Activated CD4-positive, alpha-beta T cell treated with anti-CD3 and anti-CD28 coated beads for 36 hours (primary cell): ENCODE results near the gene S100A10. TPM values are rescaled to one million over a fixed set of nuclear protein-coding genes. Genes with fewer than 3 reads are reported as not detected.
A peak's percentile ranks its signal among the peaks of the same experiment; 100 is the strongest.

Experiments used
- ATAC-seq: fragments of 200-7000 bp; cut with Tn5 transposase; one replicate; pipeline ENCODE4 v1.10.0; 2021; ENCODE audit warnings: mild to moderate bottlenecking, moderate library complexity
- CTCF ChIA-PET: fragments of 350-600 bp; sonication (Branson Sonifier 250); formaldehyde crosslinking; loops from one replicate; lab custom pipeline; 2021; ENCODE audit warnings: antibody characterized with exemption; lab: Charles Lee
- POLR2A ChIA-PET: fragments of 350-600 bp; sonication (Branson Sonifier 250); formaldehyde crosslinking; loops from one replicate; lab custom pipeline; 2021; ENCODE audit warnings: antibody characterized with exemption, inconsistent platforms; lab: Charles Lee
- DNase-seq: peaks from one replicate; pipeline ENCODE4 v3.0.0-alpha.2; 2020
- H3K27ac Mint-ChIP-seq: one replicate; pipeline ENCODE4 v1.8.0; 2021; ENCODE audit warnings: mixed read lengths
- H3K27me3 Mint-ChIP-seq: one replicate; pipeline ENCODE4 v1.8.0; 2021; ENCODE audit warnings: mixed read lengths
- H3K36me3 Mint-ChIP-seq: one replicate; pipeline ENCODE4 v1.8.0; 2021; ENCODE audit warnings: low read depth, mixed read lengths
- H3K4me1 Mint-ChIP-seq: one replicate; pipeline ENCODE4 v1.8.0; 2021; ENCODE audit warnings: mixed read lengths
- H3K4me3 Mint-ChIP-seq: one replicate; pipeline ENCODE4 v1.8.0; 2021; ENCODE audit warnings: mild to moderate bottlenecking, moderate library complexity, mixed read lengths
- H3K9me3 Mint-ChIP-seq: one replicate; pipeline ENCODE4 v1.8.0; 2021; ENCODE audit warnings: low read depth, mixed read lengths
- intact Hi-C, 2 experiments: fragments of 100-400 bp; cut with DNase I in 1 of 2; cut with micrococcal nuclease in 1 of 2; formaldehyde crosslinking; loops; one replicate each; pipeline versions ENCODE4 v1.14.2 to v1.15.1; 2022 to 2024; cut with DNase I, micrococcal nuclease
- total RNA-seq, 2 experiments: library from RNA; stranded (reverse); gene quantifications; one replicate each; pipeline ENCODE4 v1.2.3, GENCODE V29; 2021

Gene S100A10
- total RNA-seq, result 100 to 1,000 TPM; 230 to 246 TPM

DNA sequence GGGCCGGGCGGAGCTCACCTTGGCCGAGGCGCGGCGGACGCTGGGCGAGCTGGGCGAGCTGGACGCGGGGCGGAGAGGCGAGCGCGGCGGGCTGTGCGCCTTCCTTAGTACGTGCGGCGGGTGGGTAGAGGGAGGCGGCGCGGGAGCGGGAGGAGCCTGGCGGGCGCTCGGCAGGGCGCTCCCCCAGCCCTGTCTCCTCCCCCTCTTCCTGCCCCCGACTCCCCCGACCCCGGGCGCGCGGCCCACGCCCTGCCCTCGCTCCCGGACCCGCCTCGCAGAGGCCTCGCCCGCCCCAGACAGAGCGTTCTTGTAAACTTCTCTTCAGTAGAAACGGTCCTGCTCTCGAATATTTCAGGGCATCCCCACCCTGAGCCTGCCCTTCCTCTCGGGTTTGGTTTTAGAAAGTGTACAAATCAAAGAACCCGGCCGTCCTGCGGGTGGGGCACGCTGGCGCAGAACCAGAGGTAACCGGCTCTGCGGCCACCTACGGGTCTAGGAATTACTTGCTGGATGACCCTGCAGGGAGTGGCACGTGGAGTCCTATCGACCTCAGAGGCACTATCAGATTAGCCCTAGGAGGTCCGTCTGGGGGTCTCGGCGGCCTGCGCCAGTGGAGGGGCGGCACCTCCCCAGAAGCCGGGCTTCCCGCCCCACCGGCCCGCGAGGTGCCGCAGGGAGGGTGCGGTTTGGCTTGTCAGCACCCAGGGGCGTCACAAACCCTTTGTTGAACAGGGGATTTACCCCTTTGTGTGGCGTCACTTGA, at the start of gene S100A10:
TSS of gene S100A10 (minus strand) at position 126 of the 763 bp plus-strand sequence. CDS start 7,629 bp downstream, outside the sequence.
- CTCF ChIA-PET, result interaction anchor here (0.5 to 11.7 kb wide), 6 partner anchors 8 to 60 kb away, joined by 3 to 266 read pairs (median 4); no protein-coding TSS in a partner anchor
- ATAC-seq, result peak; percentile 79
- Mint-ChIP-seq H3K27me3 (no peaks in the 10 kb centered on the region), H3K27ac (peak within 1 kb of the TSS; percentile 94), H3K4me1 (peaks cover 48% of the 10 kb centered on the region), H3K36me3 (peaks cover 3% of the 10 kb centered on the region), H3K9me3 (no peaks in the 10 kb centered on the region), H3K4me3 (peak within 1 kb of the TSS; percentile 90)
- POLR2A ChIA-PET, result interaction anchor here (0.6 to 1.4 kb wide), 2 partner anchors 48 to 53 kb away, joined by 3 read pairs; no protein-coding TSS in a partner anchor
- DNase-seq, result peak; percentile 85
- intact Hi-C loops, result loop anchor here in 1 of 2 experiments (1.0 to 2.0 kb wide), 4 partner anchors 21 to 54 kb away; no protein-coding TSS in a partner anchor

DNA sequence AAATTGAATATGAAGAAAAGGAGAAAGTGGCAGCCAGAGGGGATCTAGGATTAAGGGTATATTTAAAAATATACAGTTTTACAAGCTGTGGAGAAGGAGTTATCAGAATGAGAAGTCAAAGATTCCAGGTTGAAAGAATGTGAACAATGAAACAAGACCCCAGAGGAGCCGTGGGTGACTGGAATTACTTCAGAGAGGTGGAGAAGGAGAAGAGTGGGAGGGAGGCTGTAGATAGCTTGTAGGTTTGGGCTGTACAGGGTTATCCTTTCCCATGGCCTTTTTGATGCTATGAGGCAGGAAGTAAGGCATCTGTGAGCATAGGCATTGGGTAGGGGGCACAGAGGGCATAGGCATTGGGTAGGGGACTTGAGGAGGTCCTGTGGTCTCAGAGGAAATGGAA, 48.4 kb upstream of the S100A10 start:
- intact Hi-C loops, result no loop called here
- DNase-seq (no peak), ATAC-seq (no peak)
- peaks cover 5% of the 10 kb centered on the region for H3K4me1 Mint-ChIP-seq
- H3K27me3 Mint-ChIP-seq, result no peaks in the 10 kb centered on the region
- H3K9me3 Mint-ChIP-seq, result no peaks in the 10 kb centered on the region
- H3K27ac Mint-ChIP-seq, result no peak overlapping the region
- H3K36me3 Mint-ChIP-seq, result no peaks in the 10 kb centered on the region
- CTCF ChIA-PET, result interaction anchor here (0.6 to 8.5 kb wide), 7 partner anchors 7 to 416 kb away, joined by 3 to 61 read pairs (median 3); partner anchors contain the start of gene S100A11
- POLR2A ChIA-PET, result no interaction called here
- no peak overlapping the region for H3K4me3 Mint-ChIP-seq

- Mint-ChIP-seq H3K4me1 (peaks cover 7% of the 10 kb centered on the region), H3K27me3 (no peaks in the 10 kb centered on the region), H3K36me3 (peaks cover 14% of the 10 kb centered on the region), H3K9me3 (no peaks in the 10 kb centered on the region), H3K4me3 (no peak overlapping the region), H3K27ac (no peak overlapping the region)
- POLR2A ChIA-PET, result no interaction called here
- ATAC-seq, result no peak
- intact Hi-C loops, result no loop called here
- CTCF ChIA-PET, result interaction anchor here (0.6 to 1.7 kb wide), 7 partner anchors 8 to 418 kb away, joined by 3 to 8 read pairs (median 4); no protein-coding TSS in a partner anchor
- no peak for DNase-seq
These were observed 46.2 kb upstream of the S100A10 start for GRCh38 chr1:152039886-152040285.

GRCh38 chr1:152039461-152039860, 45.8 kb upstream of the S100A10 start:
- intact Hi-C loops, result no loop called here
- H3K4me3 Mint-ChIP-seq, result no peak overlapping the region
- H3K4me1 Mint-ChIP-seq, result peaks cover 9% of the 10 kb centered on the region
- ChIA-PET POLR2A (no interaction called here), CTCF (interaction anchor here (0.7 to 1.7 kb wide), 7 partner anchors 9 to 419 kb away, joined by 3 to 8 read pairs (median 4); no protein-coding TSS in a partner anchor)
- DNase-seq (no peak), ATAC-seq (no peak)
- H3K27me3 Mint-ChIP-seq, result no peaks in the 10 kb centered on the region
- H3K36me3 Mint-ChIP-seq, result peaks cover 18% of the 10 kb centered on the region
- H3K9me3 Mint-ChIP-seq, result no peaks in the 10 kb centered on the region
- no peak overlapping the region for H3K27ac Mint-ChIP-seq

DNA sequence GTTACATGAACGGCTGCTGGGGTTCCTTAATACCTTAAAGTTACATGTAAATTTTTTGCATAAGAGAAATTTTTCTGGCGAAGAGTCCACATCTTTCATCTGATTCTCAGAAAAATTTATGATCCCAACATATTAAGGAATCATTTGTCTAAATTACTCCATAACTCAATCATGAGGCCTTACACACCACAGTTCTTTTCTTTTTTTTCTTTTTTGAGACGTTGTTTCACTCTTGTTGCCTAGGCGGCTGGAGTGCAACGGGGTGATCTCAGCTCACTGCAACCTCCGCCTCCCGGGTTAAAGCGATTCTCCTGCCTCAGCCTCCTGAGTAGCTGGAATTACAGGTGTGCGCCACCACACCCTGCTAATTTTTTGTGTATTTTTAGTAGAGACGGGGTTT, 45.2 kb upstream of the S100A10 start:
- Mint-ChIP-seq H3K36me3 (peaks cover 22% of the 10 kb centered on the region), H3K27ac (no peak overlapping the region), H3K9me3 (no peaks in the 10 kb centered on the region), H3K27me3 (no peaks in the 10 kb centered on the region), H3K4me1 (peaks cover 14% of the 10 kb centered on the region), H3K4me3 (no peak overlapping the region)
- POLR2A ChIA-PET, result no interaction called here
- CTCF ChIA-PET, result interaction anchor here (0.7 to 1.3 kb wide), 6 partner anchors 8 to 148 kb away, joined by 3 to 8 read pairs (median 3); no protein-coding TSS in a partner anchor
- ATAC-seq (no peak), DNase-seq (no peak)
- intact Hi-C loops, result no loop called here

DNA sequence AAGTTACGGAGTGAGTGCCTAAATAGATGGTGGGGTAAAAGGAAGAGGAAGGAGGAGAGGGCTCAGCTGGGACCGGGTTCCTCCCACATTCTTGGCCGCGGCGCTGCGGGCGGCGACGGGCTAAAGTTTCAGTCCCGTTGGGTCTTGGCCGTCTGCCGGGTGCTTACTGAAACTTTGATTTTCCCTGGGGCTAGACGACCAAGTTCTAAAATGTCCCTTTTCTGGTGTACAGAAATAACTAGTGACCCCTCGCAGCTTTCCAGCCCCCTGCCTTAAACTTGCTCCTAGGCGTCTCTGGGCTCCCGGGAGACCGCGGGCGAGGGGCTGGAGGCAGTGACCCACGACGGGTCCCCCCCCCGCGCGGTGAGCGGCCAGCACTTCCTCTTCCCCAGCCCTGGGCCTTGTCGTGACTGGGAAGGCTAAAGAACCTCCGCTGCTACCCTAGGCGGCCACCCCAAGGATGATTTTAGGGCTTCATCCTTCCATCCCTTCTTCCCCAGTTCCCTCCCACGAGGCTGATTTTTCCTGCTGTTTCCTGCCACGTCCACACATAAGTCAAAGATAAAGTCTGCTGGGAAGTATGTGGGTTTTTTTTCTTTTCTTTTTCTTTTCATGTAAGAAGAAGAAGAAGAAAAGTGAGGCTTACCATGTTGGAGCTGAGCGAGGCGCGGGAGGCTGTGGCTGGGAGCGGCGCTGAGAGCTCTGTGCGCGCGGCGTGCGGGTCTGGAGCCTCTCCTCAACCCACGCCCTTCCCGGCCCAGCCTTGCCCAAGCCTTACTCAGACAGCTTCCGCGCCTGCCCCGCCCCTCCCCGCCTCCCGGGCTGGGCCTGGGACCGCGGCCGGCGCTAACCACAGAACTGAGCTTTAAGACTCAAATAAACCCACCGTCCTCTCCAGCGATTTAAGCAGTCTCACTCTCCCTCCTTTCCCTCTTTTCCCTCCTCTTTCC, 42.9 kb upstream of the S100A10 start, which contains the start of gene S100A11:
TSS of gene S100A11 (minus strand) at position 738 of the 950 bp plus-strand sequence. CDS start at position 649, 89 bp downstream.
- ChIA-PET CTCF (interaction anchor here (0.6 to 6.1 kb wide), 13 partner anchors 10 to 422 kb away, joined by 3 to 61 read pairs (median 4); no protein-coding TSS in a partner anchor), POLR2A (interaction anchor here (1.0 to 1.6 kb wide), 4 partner anchors 10 to 91 kb away, joined by 3 to 8 read pairs (median 5); no protein-coding TSS in a partner anchor)
- H3K9me3 Mint-ChIP-seq, result no peaks in the 10 kb centered on the region
- peaks cover 35% of the 10 kb centered on the region for H3K4me1 Mint-ChIP-seq
- peak within 1 kb of the TSS; percentile 82 for H3K4me3 Mint-ChIP-seq
- peaks cover 44% of the 10 kb centered on the region for H3K36me3 Mint-ChIP-seq
- ATAC-seq (peak; percentile 81), DNase-seq (peak; percentile 91)
- intact Hi-C loops, result loop anchor here in 1 of 2 experiments (1.0 kb wide), 1 partner anchor 12 kb away; no protein-coding TSS in a partner anchor
- peak within 1 kb of the TSS; percentile 90 for H3K27ac Mint-ChIP-seq
- no peaks in the 10 kb centered on the region for H3K27me3 Mint-ChIP-seq

- Mint-ChIP-seq H3K4me3 (peak overlapping the region; percentile 82), H3K27ac (peak overlapping the region; percentile 90), H3K9me3 (peaks cover 1% of the 10 kb centered on the region), H3K36me3 (peaks cover 46% of the 10 kb centered on the region), H3K27me3 (no peaks in the 10 kb centered on the region), H3K4me1 (peaks cover 36% of the 10 kb centered on the region)
- no peak for ATAC-seq
- intact Hi-C loops, result loop anchor here (1.0 to 2.0 kb wide), 4 partner anchors 13 to 1597 kb away; partner anchors contain the start of gene S100A10 (in 1 of the 2)
- DNase-seq, result peak; percentile 40
- POLR2A ChIA-PET, result interaction anchor here (0.7 to 1.1 kb wide), 3 partner anchors 13 to 90 kb away, joined by 3 to 4 read pairs (median 3); no protein-coding TSS in a partner anchor
- CTCF ChIA-PET, result interaction anchor here (0.7 to 6.1 kb wide), 15 partner anchors 11 to 442 kb away, joined by 3 to 61 read pairs (median 4); no protein-coding TSS in a partner anchor
These were observed 42.0 kb upstream of the S100A10 start for GRCh38 chr1:152035539-152036266.

DNA sequence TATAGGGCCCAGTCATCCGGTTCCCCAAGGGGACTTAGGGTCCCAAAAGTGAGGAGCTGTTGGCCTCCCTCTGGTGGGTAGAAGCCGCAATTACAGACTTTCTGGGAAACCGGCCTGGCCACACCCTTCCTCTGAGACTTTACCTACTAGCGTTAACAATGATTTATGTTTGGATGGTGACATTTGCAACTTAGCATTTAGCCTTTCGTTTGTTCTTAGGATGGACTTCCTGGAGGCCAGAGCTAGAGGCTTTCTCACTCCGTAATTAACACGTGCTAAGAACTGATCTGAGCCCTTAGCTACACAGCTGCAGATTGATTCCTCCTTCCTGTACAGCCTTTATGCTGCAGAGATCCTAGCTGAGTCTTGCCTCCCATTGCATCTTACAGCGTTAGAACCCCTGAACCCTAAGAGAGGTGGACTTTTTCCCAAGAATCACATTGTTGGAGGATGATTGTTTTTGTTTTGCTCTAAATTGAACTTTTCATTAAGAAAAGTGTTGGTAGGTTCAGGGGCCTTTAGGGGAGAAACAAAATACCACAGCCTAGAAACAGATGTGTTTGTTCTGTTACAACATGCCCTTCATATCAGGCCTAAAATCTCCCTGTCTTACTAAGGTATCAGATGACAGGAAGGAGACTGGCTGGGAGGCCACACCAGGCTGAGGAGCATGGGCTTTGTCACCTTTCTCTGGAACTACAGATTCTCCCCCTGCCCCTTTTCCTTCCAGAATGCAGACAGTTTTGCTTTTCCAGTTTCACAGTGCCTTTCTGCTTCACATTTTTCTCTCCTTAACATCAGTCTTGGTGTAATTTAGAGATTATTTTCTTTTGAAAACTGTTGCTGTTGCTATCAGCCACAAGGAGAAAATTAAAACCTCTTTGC, 41.2 kb upstream of the S100A10 start:
- Mint-ChIP-seq H3K27me3 (no peaks in the 10 kb centered on the region), H3K36me3 (peaks cover 51% of the 10 kb centered on the region)

DNA sequence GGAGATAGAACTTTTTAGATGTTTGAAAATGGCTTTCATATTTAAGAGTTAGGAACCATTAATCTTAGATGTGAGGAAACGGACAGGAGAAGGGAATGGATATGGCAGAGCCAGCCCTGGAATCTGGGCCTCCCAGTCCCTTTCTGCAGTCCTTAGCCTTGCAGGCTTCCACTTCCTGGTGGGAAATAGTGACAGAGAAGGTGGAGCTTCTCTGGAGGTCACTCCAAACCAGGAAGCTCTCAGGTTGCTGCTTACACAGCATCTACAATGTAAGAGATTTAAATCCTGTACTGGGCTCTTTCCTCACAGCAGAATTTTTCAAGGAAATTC, 40.6 kb upstream of the S100A10 start:
- intact Hi-C loops, result loop anchor here (1.0 to 2.0 kb wide), 4 partner anchors 41 to 1599 kb away; partner anchors contain the start of gene S100A10 (in 1 of the 2)
- H3K27ac Mint-ChIP-seq, result peak overlapping the region; percentile 90
- H3K27me3 Mint-ChIP-seq, result no peaks in the 10 kb centered on the region
- ChIA-PET CTCF (interaction anchor here (0.6 to 6.1 kb wide), 27 partner anchors 11 to 453 kb away, joined by 3 to 61 read pairs (median 5); partner anchors contain the start of genes S100A10 and THEM4), POLR2A (interaction anchor here (0.7 to 1.2 kb wide), 3 partner anchors 14 to 162 kb away, joined by 3 to 8 read pairs (median 3); no protein-coding TSS in a partner anchor)
- H3K4me1 Mint-ChIP-seq, result peaks cover 46% of the 10 kb centered on the region
- peaks cover 2% of the 10 kb centered on the region for H3K9me3 Mint-ChIP-seq
- ATAC-seq (peak; percentile 3), DNase-seq (no peak)
- H3K4me3 Mint-ChIP-seq, result peak overlapping the region; percentile 82
- H3K36me3 Mint-ChIP-seq, result peaks cover 54% of the 10 kb centered on the region

More for the DNA sequence above, 41.2 kb upstream of the S100A10 start:
- Mint-ChIP-seq H3K4me1 (peaks cover 40% of the 10 kb centered on the region), H3K9me3 (peaks cover 2% of the 10 kb centered on the region), H3K4me3 (peak overlapping the region; percentile 82), H3K27ac (peak overlapping the region; percentile 90)
- intact Hi-C loops, result loop anchor here (1.0 to 2.0 kb wide), 5 partner anchors 13 to 1598 kb away; partner anchors contain the start of gene S100A10 (in 1 of the 2)
- peak; percentile 64 for ATAC-seq
- ChIA-PET CTCF (interaction anchor here (0.6 to 6.1 kb wide), 31 partner anchors 11 to 454 kb away, joined by 3 to 61 read pairs (median 4); partner anchors contain the start of genes S100A10 and THEM4), POLR2A (interaction anchor here (0.7 to 1.2 kb wide), 6 partner anchors 13 to 163 kb away, joined by 3 to 8 read pairs (median 3); no protein-coding TSS in a partner anchor)
- peak; percentile 82 for DNase-seq
